Activated CD4-positive, alpha-beta T cell treated with anti-CD3 and anti-CD28 coated beads, Interleukin-2, amount 50 U/mL, for 4 hours (primary cell): Measurements from ENCODE around the gene SH3BGRL.
"Not testable (repeated sequence)": the region's sequence is repeated elsewhere in the genome, so short reads cannot be mapped to it uniquely, and the experiment has no call there.

ENCODE experiments used
- DNase-seq, 2 experiments: peaks; one replicate each; pipeline ENCODE4 v3.0.0-alpha.2; 2020

SH3BGRL gene

GRCh38 chrX:81259714-81260395, 58.0 kb downstream of the SH3BGRL start:
- no peak for DNase-seq

- DNase-seq = no peak
Observed at GRCh38 chrX:81261576-81261975, 59.7 kb downstream of the SH3BGRL start.

GRCh38 chrX:81263059-81263458, 61.2 kb downstream of the SH3BGRL start:
- no peak for DNase-seq

- no peak for DNase-seq
Observed at GRCh38 chrX:81278616-81279015, 76.7 kb downstream of the SH3BGRL start.

GRCh38 chrX:81280148-81280547, 78.2 kb downstream of the SH3BGRL start:
- no peak for DNase-seq

- DNase-seq = no peak
Observed at GRCh38 chrX:81286075-81286474, 84.2 kb downstream of the SH3BGRL start.

GRCh38 chrX:81286608-81287007, 84.7 kb downstream of the SH3BGRL start:
- DNase-seq = no peak

GRCh38 chrX:81291996-81292395, 90.1 kb downstream of the SH3BGRL start:
- DNase-seq = no peak

GRCh38 chrX:81294101-81294500, 92.2 kb downstream of the SH3BGRL start:
- no peak for DNase-seq

GRCh38 chrX:81301877-81302276, 100.0 kb downstream of the SH3BGRL start:
- DNase-seq = no peak

- no peak for DNase-seq
Observed at GRCh38 chrX:81304563-81304962, 102.7 kb downstream of the SH3BGRL start.

- DNase-seq = no peak
Observed at GRCh38 chrX:81305240-81305639, 103.3 kb downstream of the SH3BGRL start.

GRCh38 chrX:81308086-81308829, 106.4 kb downstream of the SH3BGRL start:
- DNase-seq = no peak

- no peak for DNase-seq
Observed at GRCh38 chrX:81316163-81316562, 114.3 kb downstream of the SH3BGRL start.

- not testable (repeated sequence) for DNase-seq
Observed at GRCh38 chrX:81331653-81332052, 129.8 kb downstream of the SH3BGRL start.

GRCh38 chrX:81336455-81337152, 134.7 kb downstream of the SH3BGRL start:
- DNase-seq = no peak

- DNase-seq = no peak
Observed at GRCh38 chrX:81337805-81338204, 135.9 kb downstream of the SH3BGRL start.

GRCh38 chrX:81338924-81339323, 137.0 kb downstream of the SH3BGRL start:
- DNase-seq = no peak

GRCh38 chrX:81345296-81345695, 143.4 kb downstream of the SH3BGRL start:
- DNase-seq = not testable (repeated sequence)
